Caki2 (cell line): ENCODE measurements around the gene TMEM205. TPM values are rescaled to one million over a fixed set of nuclear protein-coding genes. Genes with fewer than 3 reads are reported as not detected.
"Not testable (repeated sequence)": the region's sequence is repeated elsewhere in the genome, so short reads cannot be mapped to it uniquely, and the experiment has no call there.

Experiments
- DNase-seq: peaks from one replicate; pipeline ENCODE4 v3.0.0-alpha.2; 2015; ENCODE audit warnings: low read depth
- in situ Hi-C: cut with HindIII; loops from 2 replicates; pipeline ENCODE4 v1.10.0; 2016; ENCODE audit warnings: low sequenced_read_pairs, low pct_unique_long_range_greater_than_20kb, mixed read lengths
- total RNA-seq: library from RNA; depleted of rRNA; stranded (reverse); fragments of >200 nt; shearing (Covaris generic); gene quantifications from 2 replicates; pipeline ENCODE4 v1.2.3, GENCODE V29; 2014; ENCODE audit warnings: low replicate concordance

Gene TMEM205
- total RNA-seq, 1 experiment from 2014 or later, result 381 TPM

DNA sequence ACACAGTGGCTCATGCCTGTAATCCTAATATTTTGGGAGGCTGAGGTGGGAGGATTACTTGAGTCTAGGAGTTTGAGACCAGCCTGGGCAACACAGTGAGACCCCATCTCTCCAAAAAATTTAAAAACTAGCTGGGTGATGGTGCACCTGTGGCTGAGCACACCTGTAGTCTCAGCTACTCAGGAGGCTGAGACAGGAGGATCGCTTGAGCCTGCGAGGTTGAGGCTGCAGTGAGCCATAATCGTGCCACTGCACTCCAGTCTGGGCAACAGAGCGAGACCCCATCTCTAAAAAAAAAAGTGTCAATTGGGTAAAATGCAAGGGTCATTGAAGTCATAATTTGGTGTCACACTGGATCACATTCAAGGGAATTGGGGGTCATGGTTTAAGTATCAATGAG is 8.0 kb upstream of the TMEM205 start:
- in situ Hi-C loops, DNase-seq: not testable (repeated sequence)

DNA sequence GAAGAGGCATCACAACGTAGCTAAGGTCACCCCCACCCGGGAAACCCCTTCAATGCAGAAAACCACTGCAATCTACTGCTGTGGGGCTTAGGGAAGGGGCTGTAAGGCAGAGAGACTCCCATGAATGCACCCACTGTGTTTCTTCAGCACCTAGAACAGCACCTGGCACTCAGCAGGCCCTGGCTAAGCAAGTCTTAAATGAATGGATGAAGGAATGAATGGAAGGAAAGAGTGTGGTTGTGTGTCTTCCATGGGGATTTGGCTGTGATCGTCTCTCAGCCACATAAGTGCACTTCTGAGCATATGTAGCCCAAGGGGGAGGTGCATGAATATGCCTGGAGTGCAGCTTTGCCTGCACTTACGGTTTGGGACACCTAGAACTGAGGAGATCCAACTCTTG is 3.1 kb upstream of the TMEM205 start:
- no peak for DNase-seq
- in situ Hi-C loops, result no loop called here

DNA sequence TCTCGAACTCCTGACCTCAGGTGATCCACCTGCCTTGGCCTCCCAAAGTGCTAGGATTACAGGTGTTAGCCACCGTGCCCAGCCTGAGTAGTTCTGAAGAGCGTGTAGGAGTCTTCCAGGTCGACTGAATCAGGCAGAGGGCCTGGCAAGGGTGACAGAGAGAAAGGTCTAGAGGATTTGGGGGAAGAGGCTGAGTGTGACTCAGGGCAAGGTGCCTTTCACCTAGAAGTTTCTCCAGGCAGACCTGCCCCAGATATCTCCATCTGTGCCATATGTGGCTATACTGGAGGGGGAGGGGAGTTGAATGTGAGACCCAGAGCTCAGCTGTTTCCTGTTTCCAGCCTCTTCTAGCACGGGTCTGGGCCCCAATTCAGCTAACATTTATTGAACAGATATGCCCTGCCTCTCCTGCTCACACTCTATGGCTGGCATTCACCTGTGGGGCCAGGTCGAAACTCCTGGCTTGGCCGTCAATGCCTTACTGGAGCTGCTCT is 1.5 kb upstream of the TMEM205 start:
- DNase-seq, result no peak
- in situ Hi-C loops, result no loop called here

DNA sequence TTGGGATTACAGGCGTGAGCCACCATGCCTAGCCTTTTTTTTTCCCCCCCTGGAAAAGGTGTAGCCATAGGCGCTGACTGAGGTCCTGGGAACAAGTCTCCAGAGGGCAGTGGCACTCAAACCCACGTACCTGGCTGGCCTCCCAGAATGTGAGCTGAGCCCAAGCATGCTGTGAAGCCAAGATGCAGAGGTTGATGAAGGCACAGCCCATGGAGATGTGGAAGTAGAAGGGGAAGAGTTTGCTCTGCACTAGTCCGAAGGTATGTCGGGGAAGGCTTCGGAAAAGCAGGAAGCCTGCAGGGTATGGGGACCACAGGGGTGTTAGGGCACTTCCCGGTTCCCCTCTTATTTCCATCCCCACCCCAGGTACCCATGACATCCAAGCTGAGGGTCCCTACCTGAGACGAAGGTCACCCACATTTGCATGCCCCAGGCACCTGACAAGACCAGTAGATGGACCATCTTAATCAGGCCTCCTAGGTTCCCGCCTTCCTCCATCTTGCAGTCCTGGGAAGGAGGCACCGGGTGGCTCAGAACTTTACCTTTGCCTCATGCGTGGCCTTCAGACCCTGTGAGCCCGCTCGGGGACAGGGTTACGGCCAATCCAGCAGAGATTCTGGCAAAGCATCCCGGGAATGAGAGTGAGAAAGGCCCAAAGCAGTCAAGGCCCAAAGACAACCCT is 805 bp downstream of the TMEM205 start:
- DNase-seq, result peak; percentile 52
- in situ Hi-C loops, result no loop called here

DNA sequence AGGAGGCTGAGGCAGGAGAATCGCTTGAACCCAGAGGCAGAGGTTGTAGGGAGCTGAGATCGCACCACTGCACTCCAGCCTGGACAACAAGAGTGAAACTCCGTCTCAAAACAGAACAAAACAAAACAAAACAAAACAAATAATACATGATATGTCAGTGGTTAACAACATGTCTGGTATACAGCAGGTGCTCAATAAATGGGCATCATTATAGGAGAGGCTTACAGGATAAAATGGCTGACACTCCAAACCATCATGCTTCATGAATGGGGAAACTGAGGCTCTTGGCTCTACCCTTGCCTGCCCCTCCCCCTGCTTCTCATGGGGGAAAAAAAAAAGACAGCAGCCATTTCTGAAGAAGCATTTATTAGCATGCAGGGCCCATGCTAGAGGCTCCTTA is 3.6 kb downstream of the TMEM205 start:
- in situ Hi-C loops, result no loop called here

DNA sequence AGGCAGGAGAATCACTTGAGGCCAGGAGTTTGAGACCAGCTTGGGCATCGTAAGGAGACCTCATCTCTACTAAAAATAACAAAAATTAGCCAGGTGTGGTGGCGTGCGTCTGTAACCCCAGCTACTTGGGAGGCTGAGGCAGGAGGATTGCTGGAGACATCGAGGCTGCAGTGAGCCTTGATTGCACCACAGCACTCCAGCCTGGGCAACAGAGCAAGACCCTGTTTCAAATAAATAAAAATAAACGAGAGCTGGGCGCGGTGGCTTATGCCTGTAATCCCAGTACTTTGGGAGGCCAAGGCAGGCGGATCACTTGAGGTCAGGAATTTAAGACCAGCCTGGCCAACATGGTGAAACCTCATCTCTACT is 6.0 kb downstream of the TMEM205 start:
- in situ Hi-C loops, DNase-seq: not testable (repeated sequence)

More for the DNA sequence above, 3.6 kb downstream of the TMEM205 start:
- DNase-seq, result no peak

DNA sequence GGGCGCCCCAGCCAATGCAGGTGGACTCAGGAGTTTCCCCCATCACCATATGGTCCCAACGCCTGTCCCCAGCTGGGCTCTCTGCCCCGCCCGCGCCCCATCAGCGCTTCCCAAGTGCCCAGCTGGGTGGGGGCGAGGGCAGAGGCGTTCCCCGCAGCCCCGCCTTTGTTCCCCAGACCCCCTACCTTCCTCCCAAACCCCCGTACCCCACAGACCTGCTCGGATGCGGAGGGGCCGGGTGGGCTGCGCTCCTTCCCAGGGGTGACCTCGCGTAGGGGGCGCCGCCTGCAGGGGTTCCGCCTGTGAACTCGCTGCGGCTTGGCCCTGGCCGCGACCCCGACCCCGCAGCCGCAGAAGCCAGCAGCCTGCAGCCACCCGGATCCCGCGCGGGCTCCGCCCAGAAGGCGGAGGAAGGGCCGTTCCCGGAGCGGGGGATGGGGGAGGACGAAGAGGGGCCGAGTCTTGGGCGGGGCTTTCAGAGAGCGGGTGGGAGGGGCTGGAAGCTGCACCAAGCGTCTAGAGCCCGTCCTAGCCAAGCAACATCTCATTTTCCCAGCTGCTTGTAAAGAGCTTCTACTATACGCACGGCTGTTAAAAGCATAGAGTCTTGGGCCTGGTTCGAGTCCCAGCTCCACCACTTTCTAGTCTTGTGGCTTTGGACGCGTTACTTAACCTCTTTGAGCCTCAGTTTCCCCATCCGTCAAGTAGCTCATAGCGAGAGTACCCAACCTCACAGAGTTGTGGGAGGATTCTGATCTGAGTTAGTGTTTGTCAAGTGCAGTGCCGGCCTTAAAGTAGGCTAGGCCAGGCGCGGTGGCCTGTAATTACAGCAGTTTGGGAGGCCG is 6.6 kb downstream of the TMEM205 start, which contains the start of gene RAB3D:
TSS of gene RAB3D (minus strand) at position 404 of the 845 bp plus-strand sequence. CDS start 2,258 bp downstream, outside the sequence.
- in situ Hi-C loops, result no loop called here
- peak; percentile 76 for DNase-seq

DNA sequence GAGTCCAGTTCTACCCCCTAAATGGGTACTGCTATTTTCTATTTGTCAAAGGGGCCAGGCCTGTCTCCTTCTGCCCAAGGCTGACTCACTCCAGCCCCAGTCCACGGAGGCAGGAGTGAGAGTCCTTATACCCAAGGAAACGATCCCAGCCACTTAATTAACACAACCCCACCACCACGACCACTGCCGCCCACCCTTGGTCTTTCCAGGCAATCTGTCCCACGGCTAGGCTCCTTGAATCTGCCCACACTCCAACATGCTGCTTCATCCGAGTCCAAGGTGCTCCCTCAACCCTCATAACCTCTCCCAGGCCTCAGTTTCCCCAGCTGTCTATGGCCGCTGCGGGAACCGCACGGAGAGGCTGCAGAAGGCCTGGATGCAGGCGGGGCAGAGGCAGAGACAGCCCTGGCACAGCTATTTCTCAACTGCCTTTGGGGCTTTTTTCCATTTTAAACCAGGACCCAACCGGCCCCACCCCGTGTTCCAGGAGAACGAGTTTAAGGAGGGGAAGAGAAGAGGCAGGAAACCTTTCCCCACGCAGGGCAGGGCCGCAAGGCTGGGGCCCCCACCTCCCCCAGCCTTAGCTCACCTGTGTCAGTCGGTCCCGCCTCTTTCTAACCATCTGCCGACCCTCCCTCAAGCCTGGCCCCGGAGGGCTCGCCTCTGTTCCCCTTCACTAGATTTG is 7.4 kb downstream of the TMEM205 start:
- in situ Hi-C loops, result no loop called here
- no peak for DNase-seq

DNA sequence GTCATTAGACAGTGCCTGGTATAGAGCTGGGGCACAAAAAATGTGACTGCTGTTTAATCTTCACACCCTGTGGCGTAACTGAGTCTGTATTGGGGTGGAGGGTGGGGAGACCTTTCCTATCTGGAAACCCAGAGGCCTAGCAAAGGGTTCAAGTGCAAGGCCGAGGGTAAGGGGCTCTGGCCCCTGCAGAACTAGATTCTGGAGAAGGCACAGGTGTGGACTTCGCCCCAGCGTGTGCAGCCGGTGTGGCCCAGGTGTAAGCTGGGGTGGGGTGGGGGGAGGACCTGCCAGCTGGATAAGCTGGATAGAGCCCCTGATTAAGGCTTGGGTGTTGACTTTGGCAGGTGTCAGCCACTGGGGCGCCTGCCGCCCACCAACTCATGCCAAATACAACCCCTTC is 7.9 kb downstream of the TMEM205 start:
- in situ Hi-C loops, result no loop called here
- DNase-seq, result no peak

DNA sequence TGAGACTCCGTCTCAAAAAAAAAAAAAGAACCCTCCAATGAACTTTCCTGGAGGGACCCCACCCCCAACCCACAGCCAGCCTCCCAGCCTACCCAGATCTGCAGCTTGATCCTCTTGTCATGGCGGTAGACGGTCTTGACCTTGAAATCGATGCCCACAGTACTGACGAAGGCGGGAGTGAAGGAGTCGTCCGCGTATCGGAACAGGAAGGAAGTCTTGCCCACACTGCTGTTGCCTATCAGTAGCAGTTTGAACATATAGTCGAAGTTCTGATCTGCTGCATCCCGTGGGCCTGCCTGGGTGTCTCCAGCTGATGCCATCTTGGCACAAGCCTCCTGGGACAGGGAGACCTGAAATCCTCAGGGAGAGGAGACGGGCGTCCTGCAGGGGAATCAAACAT is 9.0 kb downstream of the TMEM205 start:
- no peak for DNase-seq
- in situ Hi-C loops, result no loop called here

DNA sequence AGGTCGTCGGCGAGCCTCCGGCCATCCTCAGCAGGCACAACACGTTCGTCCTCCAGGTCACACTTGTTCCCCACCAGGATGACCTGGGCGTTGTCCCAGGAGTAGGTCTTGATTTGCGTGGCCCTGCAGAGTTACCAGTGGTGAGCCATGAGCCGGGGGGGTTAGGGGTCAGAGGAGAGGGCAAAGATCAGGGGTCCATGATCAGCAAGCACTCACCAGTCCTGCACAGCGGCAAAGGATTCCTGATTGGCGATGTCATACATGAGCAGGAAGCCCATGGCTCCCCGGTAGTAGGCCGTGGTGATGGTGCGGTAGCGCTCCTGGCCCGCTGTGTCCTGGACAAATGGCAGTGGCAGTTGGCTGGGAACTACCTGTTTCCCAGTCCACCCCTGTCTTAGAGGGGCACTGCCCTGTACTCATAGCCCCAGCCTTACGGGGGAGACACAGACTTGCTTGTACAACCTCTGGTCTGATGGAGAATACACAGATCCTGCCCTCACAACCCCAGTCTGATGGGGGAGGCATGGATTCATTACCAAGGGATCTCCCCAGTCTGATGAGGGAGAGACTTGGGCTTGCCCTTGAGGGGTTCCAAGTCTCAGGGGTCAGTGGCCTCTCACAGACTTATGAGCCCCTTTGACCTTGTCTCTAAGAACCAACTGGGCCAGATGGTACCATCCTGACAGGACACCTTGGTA is 10.5 kb downstream of the TMEM205 start:
- in situ Hi-C loops, result no loop called here
- DNase-seq, result no peak

DNA sequence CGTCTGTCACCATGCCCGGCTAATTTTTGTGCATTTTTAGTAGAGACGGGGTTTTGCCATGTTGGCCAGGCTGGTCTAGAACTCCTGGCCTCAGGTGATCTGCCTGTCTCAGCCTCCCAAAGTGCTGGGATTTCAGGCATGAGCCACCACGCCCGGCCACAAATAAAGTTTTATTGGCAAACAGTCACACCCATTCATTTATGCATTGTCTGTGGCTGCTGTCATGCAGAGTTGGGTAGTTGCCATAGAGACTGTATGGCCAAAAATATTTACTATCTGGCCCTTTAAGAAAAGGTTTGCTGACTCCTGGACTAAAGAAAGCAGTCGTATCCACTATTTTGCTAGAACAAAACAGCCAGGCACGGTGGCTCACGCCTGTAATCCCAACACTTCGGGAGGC is 12.2 kb downstream of the TMEM205 start:
- in situ Hi-C loops, result not testable (repeated sequence)
- peak; percentile 60 for DNase-seq

DNA sequence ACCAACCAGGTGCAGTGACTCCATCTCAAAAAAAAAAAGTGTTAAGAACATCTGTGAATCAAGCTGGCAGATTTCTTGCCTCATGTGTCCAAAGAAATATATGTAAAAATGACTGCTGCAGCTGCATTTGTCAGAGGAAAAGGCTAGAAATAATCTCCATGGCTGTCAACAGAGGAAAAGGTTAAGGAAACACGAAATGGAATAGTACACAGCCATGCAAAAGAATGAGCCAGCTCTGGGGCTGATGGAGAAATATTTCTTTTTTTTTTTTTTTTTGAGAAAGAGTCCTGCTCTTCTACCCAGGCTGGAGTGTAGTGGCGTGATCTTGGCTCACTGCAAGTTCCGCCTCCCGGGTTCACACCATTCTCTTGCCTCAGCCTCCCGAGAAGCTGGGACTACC is 13.2 kb downstream of the TMEM205 start:
- no peak for DNase-seq
- in situ Hi-C loops, result no loop called here

DNA sequence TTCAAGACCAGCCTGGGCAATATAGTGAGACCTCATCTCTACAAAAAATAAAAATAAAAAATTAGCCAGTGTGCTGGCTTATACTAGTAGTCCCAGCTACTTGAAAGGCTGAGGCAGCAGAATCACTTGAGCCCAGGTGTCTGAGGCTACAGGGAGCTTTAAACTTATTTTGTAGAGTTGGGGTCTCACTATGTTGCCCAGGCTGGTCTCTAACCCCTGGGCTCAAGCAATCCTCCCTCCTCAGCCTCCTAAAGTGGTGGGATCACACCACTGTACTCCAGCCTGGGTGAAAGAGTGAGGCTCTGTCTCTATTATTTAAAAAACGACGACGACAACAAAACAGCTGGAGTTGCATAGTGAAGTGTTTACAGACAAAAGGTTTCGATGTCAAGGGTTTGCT is 14.6 kb downstream of the TMEM205 start:
- DNase-seq, result no peak
- in situ Hi-C loops, result no loop called here

DNA sequence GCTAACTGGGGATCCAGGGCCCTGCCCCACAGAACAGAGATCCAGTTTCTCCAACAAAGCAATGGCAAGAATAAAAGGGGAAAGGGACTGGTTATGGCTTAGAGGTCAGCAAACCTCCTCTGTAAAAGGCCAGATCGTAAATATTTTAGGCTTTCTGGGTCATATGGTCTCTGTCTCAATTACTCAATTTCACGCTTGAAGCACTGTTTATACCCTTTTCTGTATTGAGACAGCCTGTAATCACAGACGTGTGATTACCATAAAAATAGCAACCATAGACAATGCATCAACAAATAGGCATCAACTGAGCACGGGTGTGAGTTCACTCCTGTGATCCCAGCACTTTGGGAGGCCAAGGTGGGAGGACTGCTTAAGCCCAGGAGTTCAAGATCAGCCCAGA is 15.9 kb downstream of the TMEM205 start:
- in situ Hi-C loops, result no loop called here
- DNase-seq, result no peak

DNA sequence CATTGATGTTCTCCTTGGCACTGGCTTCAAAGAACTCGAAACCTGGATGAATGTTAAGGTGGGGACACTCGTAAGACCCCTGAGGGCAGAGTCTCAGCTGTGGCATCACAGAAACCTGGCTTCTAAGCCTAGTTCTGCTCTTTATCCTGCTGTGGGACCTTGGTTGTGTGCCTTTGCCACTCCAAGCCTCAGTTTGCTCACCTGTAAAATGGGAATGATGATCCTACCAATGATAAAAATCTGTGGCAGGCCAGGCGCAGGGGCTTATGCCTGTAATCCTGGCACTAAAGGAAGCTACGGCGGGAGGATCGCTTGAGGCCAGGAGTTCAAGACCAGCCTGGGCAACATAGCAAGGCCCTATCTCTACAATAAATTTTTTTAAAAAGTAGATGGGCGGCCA is 20.5 kb downstream of the TMEM205 start:
- in situ Hi-C loops, result no loop called here
- DNase-seq, result no peak

DNA sequence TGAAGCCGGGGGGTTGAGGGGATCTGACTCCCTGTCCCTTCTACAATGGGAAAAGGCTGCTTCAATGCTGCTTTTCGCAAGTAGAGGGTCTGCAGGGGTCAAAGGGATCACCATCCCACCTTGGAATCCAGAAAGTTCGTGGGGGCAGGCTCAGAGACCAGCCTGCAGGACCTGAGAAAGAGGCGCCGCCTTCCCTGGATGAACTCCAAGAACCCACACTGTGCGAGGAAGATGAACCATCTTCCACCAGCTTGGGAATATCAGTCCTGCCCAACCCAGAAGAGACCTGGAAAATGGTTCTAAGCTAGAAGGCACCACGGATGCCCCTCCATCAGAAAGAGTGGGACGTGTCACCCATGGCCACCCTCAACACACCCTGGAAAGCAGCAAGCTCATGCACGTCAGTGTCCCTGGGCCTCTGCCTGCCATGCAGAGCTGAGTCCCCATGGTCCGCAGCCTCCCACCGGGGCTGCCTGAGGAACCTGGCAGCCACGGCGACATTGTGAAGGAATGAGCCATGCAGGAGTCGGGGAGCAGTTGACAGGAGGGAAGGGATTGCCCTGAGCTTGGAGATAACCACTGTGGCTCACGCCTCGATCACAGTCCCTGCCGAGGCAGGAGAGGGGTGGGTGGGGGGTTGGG is 21.2 kb downstream of the TMEM205 start:
- in situ Hi-C loops, result no loop called here
- DNase-seq, result no peak

DNA sequence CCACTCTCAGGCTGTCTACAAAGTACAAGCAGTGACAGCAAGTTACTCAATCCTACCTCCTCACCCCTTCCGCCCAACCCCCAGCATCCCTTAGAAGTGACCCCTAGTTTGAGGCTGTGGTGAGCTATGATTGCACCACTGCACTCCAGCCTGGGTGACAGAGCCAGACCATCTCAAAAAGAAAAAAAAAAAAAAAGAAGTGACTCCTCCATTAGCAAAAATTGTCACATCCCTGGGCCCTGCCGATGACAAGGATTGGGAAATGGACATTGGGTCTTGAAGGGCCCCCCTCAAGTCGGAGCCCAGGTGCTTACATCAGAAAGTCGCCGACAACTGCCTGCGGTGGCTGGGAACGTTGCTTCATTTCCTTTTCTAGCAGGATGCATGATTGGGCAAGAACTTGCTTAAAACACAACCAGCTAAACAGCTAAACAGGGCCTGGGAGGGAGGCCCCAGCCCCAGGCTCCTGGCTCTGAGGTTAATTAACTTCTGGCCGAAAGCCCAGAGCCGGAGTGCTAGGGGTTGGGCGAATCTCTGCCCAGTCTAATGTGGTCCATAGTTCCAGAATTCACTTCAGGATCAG is 21.9 kb downstream of the TMEM205 start:
- in situ Hi-C loops, result no loop called here
- peak; percentile 91 for DNase-seq
